ENCODE data around the gene TBC1D7.

DNA sequence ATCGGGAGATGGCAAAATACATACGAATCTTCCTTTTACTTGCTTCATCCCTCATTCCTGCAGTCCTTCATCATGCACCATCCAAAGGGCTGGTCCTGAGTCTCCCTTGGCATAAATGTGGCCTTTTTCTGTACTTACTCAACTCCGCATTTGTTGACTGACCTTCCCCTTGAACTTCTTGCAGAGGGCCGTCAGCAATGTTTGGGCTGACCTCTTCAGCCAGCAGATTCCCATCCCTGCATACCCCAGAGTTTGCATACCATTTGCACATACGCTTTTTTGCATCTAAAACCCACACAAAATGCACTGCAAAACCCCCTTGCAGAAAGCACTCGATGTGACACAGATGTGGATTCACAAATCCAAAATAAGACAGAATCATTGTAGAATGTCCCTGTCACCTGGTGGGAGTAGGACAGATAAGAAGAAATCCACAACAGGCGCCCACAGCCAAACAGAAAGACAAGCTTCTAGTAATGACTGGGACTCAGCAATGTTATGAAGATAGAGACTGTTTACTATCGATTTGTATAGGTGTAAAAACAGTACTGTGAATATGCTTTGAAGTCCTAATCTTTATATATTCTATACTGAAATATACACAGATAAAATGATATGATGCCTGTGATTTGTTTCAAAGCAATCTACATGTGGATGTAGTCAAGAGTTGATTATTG, 45.8 kb downstream of the TBC1D7 start:
- TF ChIP-seq, protein P1, sequence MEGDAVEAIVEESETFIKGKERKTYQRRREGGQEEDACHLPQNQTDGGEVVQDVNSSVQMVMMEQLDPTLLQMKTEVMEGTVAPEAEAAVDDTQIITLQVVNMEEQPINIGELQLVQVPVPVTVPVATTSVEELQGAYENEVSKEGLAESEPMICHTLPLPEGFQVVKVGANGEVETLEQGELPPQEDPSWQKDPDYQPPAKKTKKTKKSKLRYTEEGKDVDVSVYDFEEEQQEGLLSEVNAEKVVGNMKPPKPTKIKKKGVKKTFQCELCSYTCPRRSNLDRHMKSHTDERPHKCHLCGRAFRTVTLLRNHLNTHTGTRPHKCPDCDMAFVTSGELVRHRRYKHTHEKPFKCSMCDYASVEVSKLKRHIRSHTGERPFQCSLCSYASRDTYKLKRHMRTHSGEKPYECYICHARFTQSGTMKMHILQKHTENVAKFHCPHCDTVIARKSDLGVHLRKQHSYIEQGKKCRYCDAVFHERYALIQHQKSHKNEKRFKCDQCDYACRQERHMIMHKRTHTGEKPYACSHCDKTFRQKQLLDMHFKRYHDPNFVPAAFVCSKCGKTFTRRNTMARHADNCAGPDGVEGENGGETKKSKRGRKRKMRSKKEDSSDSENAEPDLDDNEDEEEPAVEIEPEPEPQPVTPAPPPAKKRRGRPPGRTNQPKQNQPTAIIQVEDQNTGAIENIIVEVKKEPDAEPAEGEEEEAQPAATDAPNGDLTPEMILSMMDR (tag by site-specific recombination; IDR thresholded peaks at IDR 0.05): no peak
- TF ChIP-seq, protein P2, sequence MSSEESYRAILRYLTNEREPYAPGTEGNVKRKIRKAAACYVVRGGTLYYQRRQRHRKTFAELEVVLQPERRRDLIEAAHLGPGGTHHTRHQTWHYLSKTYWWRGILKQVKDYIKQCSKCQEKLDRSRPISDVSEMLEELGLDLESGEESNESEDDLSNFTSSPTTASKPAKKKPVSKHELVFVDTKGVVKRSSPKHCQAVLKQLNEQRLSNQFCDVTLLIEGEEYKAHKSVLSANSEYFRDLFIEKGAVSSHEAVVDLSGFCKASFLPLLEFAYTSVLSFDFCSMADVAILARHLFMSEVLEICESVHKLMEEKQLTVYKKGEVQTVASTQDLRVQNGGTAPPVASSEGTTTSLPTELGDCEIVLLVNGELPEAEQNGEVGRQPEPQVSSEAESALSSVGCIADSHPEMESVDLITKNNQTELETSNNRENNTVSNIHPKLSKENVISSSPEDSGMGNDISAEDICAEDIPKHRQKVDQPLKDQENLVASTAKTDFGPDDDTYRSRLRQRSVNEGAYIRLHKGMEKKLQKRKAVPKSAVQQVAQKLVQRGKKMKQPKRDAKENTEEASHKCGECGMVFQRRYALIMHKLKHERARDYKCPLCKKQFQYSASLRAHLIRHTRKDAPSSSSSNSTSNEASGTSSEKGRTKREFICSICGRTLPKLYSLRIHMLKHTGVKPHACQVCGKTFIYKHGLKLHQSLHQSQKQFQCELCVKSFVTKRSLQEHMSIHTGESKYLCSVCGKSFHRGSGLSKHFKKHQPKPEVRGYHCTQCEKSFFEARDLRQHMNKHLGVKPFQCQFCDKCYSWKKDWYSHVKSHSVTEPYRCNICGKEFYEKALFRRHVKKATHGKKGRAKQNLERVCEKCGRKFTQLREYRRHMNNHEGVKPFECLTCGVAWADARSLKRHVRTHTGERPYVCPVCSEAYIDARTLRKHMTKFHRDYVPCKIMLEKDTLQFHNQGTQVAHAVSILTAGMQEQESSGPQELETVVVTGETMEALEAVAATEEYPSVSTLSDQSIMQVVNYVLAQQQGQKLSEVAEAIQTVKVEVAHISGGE (tag by site-specific recombination; conservative IDR thresholded peaks at IDR 0.05; ENCODE audit: low read depth): no peak
- TF ChIP-seq, protein P3, sequence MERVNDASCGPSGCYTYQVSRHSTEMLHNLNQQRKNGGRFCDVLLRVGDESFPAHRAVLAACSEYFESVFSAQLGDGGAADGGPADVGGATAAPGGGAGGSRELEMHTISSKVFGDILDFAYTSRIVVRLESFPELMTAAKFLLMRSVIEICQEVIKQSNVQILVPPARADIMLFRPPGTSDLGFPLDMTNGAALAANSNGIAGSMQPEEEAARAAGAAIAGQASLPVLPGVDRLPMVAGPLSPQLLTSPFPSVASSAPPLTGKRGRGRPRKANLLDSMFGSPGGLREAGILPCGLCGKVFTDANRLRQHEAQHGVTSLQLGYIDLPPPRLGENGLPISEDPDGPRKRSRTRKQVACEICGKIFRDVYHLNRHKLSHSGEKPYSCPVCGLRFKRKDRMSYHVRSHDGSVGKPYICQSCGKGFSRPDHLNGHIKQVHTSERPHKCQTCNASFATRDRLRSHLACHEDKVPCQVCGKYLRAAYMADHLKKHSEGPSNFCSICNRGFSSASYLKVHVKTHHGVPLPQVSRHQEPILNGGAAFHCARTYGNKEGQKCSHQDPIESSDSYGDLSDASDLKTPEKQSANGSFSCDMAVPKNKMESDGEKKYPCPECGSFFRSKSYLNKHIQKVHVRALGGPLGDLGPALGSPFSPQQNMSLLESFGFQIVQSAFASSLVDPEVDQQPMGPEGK (tag by site-specific recombination; IDR thresholded peaks at IDR 0.05): no peak
- TF ChIP-seq ZNF501 (tag by site-specific recombination; IDR thresholded peaks at IDR 0.05) (no peak), ZNF585B (tag by site-specific recombination; IDR thresholded peaks at IDR 0.05) (no peak), ZBTB7A (tag by site-specific recombination; IDR thresholded peaks at IDR 0.05; ENCODE audit: low read depth) (no peak), ZNF133 (tag by site-specific recombination; IDR thresholded peaks at IDR 0.05) (no peak), KLF1 (tag by site-specific recombination; IDR thresholded peaks at IDR 0.05) (no peak), KLF9 (tag by site-specific recombination; IDR thresholded peaks at IDR 0.05; ENCODE audit: low read depth) (no peak), ZBTB8A (tag by site-specific recombination; IDR thresholded peaks at IDR 0.05) (no peak)
- TF ChIP-seq, protein P4, sequence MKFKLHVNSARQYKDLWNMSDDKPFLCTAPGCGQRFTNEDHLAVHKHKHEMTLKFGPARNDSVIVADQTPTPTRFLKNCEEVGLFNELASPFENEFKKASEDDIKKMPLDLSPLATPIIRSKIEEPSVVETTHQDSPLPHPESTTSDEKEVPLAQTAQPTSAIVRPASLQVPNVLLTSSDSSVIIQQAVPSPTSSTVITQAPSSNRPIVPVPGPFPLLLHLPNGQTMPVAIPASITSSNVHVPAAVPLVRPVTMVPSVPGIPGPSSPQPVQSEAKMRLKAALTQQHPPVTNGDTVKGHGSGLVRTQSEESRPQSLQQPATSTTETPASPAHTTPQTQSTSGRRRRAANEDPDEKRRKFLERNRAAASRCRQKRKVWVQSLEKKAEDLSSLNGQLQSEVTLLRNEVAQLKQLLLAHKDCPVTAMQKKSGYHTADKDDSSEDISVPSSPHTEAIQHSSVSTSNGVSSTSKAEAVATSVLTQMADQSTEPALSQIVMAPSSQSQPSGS (tag by site-specific recombination; IDR thresholded peaks at IDR 0.05; ENCODE audit: low read depth): no peak

All from HEK293 (cell line).